Neural cell (in vitro differentiated cells): ENCODE measurements around the gene FGGY. TPM values are rescaled to one million over a fixed set of nuclear protein-coding genes. Genes with fewer than 3 reads are reported as not detected.

ENCODE experiments used
- H2AFZ ChIP-seq: fragments of 200-600, 300-800 bp; sonication (generic), shearing (Covaris generic); 2 replicates; pipeline ENCODE4 v1.6.0; 2014; ENCODE audit warnings: low read depth, mild to moderate bottlenecking, antibody characterized with exemption, low read length, moderate library complexity
- H3F3A ChIP-seq: fragments of 200-600 bp; shearing (Covaris generic); 2 replicates; pipeline ENCODE4 v1.6.1; 2016; ENCODE audit warnings: mild to moderate bottlenecking, moderate library complexity, mixed read lengths, antibody characterized with exemption, low read length; ENCODE audit not compliant: insufficient read depth, poor library complexity, severe bottlenecking
- H3K27ac ChIP-seq: fragments of 200-600, 300-800 bp; sonication (generic), shearing (Covaris generic); 2 replicates; pipeline ENCODE4 v1.5.1; 2014; ENCODE audit warnings: mild to moderate bottlenecking, low read length, moderate library complexity
- H3K27me3 ChIP-seq: fragments of 300-800, 200-600 bp; sonication (generic), shearing (Covaris generic); 2 replicates; pipeline ENCODE4 v1.6.0; 2014; ENCODE audit warnings: mild to moderate bottlenecking, low read depth, low read length, moderate library complexity; ENCODE audit not compliant: insufficient read depth
- H3K36me3 ChIP-seq: fragments of 300-800, 200-600 bp; sonication (generic), shearing (Covaris generic); 2 replicates; pipeline ENCODE4 v1.5.1; 2014; ENCODE audit warnings: mild to moderate bottlenecking, antibody characterized with exemption, low read length, moderate library complexity; ENCODE audit not compliant: insufficient read depth
- H3K4me2 ChIP-seq: fragments of 300-800, 200-600 bp; sonication (generic), shearing (Covaris generic); 2 replicates; pipeline ENCODE4 v1.6.0; 2014; ENCODE audit warnings: mild to moderate bottlenecking, low read length
- H3K4me3 ChIP-seq: fragments of 300-800, 200-600 bp; sonication (generic), shearing (Covaris generic); 2 replicates; pipeline ENCODE4 v1.5.1; 2014; ENCODE audit warnings: mild to moderate bottlenecking, low read length, moderate library complexity
- H3K79me2 ChIP-seq: fragments of 200-600 bp; shearing (Covaris generic); replicated peaks from 2 replicates; pipeline ENCODE4 v1.6.0; 2014; ENCODE audit warnings: mild to moderate bottlenecking, low read length, moderate library complexity; ENCODE audit not compliant: insufficient read depth
- H3K9ac ChIP-seq: fragments of 300-800, 200-600 bp; sonication (generic), shearing (Covaris generic); 2 replicates; pipeline ENCODE4 v1.6.1; 2016; ENCODE audit warnings: mild to moderate bottlenecking, low read length, mixed read lengths
- H3K9me2 ChIP-seq: fragments of 200-600 bp; shearing (Covaris generic); 2 replicates; pipeline ENCODE4 v1.6.1; 2016; ENCODE audit warnings: mild to moderate bottlenecking, low read length, mixed read lengths; ENCODE audit not compliant: insufficient read depth
- H3K9me3 ChIP-seq: fragments of 200-600, 300-800 bp; sonication (generic), shearing (Covaris generic); 2 replicates; pipeline ENCODE4 v1.6.1; 2016; ENCODE audit warnings: mild to moderate bottlenecking, mixed run types, low read length, moderate library complexity, mixed read lengths
- H4K20me1 ChIP-seq: fragments of 200-600 bp; shearing (Covaris generic); 2 replicates; pipeline ENCODE4 v1.6.1; 2016; ENCODE audit warnings: mild to moderate bottlenecking, mixed run types; ENCODE audit not compliant: insufficient read depth
- EP300 ChIP-seq: fragments of 450-650 bp; conservative IDR thresholded peaks from 2 replicates; pipeline ENCODE4 v1.6.1; 2014; ENCODE audit warnings: antibody characterized with exemption, mild to moderate bottlenecking, moderate library complexity; ENCODE audit not compliant: poor library complexity, severe bottlenecking
- EZH2 ChIP-seq: fragments of 200-600, 300-800 bp; shearing (Covaris generic), sonication (generic); IDR thresholded peaks from 2 replicates; pipeline ENCODE4 v1.6.1; 2014; ENCODE audit warnings: antibody characterized with exemption, low read length, borderline replicate concordance, mild to moderate bottlenecking; ENCODE audit not compliant: insufficient read depth, poor library complexity, severe bottlenecking
- MXI1 ChIP-seq: fragments of 450-650 bp; conservative IDR thresholded peaks from 2 replicates; pipeline ENCODE4 v1.6.1; 2014; ENCODE audit warnings: antibody characterized with exemption, mild to moderate bottlenecking; ENCODE audit not compliant: poor library complexity, severe bottlenecking
- POLR2AphosphoS5 ChIP-seq: IDR thresholded peaks from 2 replicates; pipeline ENCODE4 v1.6.1; 2012
- RAD21 ChIP-seq: fragments of 450-650 bp; conservative IDR thresholded peaks from 2 replicates; pipeline ENCODE4 v1.6.1; 2014; ENCODE audit warnings: antibody characterized with exemption, mild to moderate bottlenecking, moderate library complexity
- SMC3 ChIP-seq: fragments of 450-650 bp; conservative IDR thresholded peaks from 2 replicates; pipeline ENCODE4 v1.6.1; 2014; ENCODE audit warnings: antibody characterized with exemption, mild to moderate bottlenecking, moderate library complexity; ENCODE audit not compliant: poor library complexity
- TAF1 ChIP-seq: IDR thresholded peaks from 2 replicates; pipeline ENCODE4 v1.6.1; 2012; ENCODE audit warnings: low read depth
- polyA plus RNA-seq: library from polyadenylated mRNA; depleted of rRNA; stranded (reverse); fragments of >200 nt; gene quantifications from 2 replicates; pipeline ENCODE4 v1.2.3, GENCODE V29; 2014
- TF ChIP-seq, protein P1 (sequence below): fragments of 450-650 bp; IDR thresholded peaks from 2 replicates; pipeline ENCODE4 v1.5.1; 2014; ENCODE audit warnings: antibody characterized with exemption, mild to moderate bottlenecking, moderate library complexity; ENCODE audit not compliant: poor library complexity, severe bottlenecking
- TF ChIP-seq, protein P2 (sequence below): IDR thresholded peaks from 2 replicates; pipeline ENCODE4 v1.6.1; 2012; ENCODE audit warnings: borderline replicate concordance

The FGGY gene
- polyA plus RNA-seq, 1 donor from 2014 or later = 7.4 TPM

DNA sequence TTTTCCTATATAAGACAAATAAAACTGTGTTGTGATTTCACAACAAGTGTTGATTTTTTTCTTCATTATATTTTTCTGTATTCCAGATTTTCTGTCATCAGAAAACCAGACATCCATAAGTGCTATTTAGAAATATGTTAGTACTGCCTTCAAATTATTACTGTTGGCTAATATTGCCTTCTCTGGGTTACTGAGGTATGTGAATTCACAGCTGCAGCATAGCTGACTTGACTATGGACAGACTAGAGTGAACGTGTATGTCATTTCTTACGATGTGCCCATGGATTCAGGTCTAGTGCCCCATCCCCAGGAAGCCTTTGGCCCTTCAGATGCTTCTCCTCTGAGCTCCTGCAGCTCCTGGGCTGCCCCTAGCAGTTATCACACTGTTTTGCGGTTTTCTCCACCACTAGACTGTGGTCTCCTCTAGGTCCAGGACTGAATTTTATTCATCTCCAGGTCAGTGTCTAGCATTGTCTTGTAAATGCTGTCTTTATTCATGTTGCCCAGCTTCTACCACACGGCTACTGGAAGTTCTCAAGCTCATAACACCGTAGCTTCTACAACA lies 118.5 kb downstream of the FGGY start:
- H3K9me2 ChIP-seq = no peaks in the 10 kb centered on the region
- H3K9ac ChIP-seq = no peak overlapping the region
- H3K4me3 ChIP-seq = no peak overlapping the region
- H3F3A ChIP-seq = no peaks in the 10 kb centered on the region
- H3K79me2 ChIP-seq = no peaks in the 10 kb centered on the region
- H2AFZ ChIP-seq = no peak overlapping the region
- no peak overlapping the region for H3K4me2 ChIP-seq
- no peak overlapping the region for H3K27ac ChIP-seq
- TF ChIP-seq, protein P1, sequence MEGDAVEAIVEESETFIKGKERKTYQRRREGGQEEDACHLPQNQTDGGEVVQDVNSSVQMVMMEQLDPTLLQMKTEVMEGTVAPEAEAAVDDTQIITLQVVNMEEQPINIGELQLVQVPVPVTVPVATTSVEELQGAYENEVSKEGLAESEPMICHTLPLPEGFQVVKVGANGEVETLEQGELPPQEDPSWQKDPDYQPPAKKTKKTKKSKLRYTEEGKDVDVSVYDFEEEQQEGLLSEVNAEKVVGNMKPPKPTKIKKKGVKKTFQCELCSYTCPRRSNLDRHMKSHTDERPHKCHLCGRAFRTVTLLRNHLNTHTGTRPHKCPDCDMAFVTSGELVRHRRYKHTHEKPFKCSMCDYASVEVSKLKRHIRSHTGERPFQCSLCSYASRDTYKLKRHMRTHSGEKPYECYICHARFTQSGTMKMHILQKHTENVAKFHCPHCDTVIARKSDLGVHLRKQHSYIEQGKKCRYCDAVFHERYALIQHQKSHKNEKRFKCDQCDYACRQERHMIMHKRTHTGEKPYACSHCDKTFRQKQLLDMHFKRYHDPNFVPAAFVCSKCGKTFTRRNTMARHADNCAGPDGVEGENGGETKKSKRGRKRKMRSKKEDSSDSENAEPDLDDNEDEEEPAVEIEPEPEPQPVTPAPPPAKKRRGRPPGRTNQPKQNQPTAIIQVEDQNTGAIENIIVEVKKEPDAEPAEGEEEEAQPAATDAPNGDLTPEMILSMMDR = no peak
- TF ChIP-seq RAD21 (no peak), POLR2AphosphoS5 (no peak), TAF1 (no peak), EP300 (no peak), SMC3 (no peak), MXI1 (no peak), EZH2 (no peak)
- TF ChIP-seq, protein P2, sequence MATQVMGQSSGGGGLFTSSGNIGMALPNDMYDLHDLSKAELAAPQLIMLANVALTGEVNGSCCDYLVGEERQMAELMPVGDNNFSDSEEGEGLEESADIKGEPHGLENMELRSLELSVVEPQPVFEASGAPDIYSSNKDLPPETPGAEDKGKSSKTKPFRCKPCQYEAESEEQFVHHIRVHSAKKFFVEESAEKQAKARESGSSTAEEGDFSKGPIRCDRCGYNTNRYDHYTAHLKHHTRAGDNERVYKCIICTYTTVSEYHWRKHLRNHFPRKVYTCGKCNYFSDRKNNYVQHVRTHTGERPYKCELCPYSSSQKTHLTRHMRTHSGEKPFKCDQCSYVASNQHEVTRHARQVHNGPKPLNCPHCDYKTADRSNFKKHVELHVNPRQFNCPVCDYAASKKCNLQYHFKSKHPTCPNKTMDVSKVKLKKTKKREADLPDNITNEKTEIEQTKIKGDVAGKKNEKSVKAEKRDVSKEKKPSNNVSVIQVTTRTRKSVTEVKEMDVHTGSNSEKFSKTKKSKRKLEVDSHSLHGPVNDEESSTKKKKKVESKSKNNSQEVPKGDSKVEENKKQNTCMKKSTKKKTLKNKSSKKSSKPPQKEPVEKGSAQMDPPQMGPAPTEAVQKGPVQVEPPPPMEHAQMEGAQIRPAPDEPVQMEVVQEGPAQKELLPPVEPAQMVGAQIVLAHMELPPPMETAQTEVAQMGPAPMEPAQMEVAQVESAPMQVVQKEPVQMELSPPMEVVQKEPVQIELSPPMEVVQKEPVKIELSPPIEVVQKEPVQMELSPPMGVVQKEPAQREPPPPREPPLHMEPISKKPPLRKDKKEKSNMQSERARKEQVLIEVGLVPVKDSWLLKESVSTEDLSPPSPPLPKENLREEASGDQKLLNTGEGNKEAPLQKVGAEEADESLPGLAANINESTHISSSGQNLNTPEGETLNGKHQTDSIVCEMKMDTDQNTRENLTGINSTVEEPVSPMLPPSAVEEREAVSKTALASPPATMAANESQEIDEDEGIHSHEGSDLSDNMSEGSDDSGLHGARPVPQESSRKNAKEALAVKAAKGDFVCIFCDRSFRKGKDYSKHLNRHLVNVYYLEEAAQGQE = no peak
- H3K36me3 ChIP-seq = no peaks in the 10 kb centered on the region
- no peaks in the 10 kb centered on the region for H3K9me3 ChIP-seq
- H4K20me1 ChIP-seq = no peaks in the 10 kb centered on the region
- H3K27me3 ChIP-seq = no peaks in the 10 kb centered on the region

DNA sequence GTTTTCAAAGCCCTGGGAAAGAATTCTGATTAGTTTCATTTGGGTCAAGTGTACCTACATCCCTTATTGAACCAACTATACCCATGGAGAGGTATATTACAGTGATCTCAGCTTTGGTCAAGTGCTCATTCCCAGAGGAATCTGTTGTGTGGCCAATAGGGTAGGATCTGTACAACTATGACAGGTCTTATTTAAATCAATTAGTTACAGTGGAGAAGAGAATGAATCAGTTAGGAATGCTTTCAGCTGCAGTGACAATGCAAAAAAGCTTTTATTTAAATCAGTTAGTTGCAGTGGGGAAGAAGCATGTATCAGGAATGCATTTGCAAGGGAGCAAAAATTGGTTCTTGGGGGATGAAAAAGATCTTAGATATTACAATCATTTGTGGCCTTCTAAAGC lies 119.0 kb downstream of the FGGY start:
- H3K9me2 ChIP-seq = no peaks in the 10 kb centered on the region
- no peaks in the 10 kb centered on the region for H3K36me3 ChIP-seq
- H3K27me3 ChIP-seq = no peaks in the 10 kb centered on the region

More for the DNA sequence above, 119.0 kb downstream of the FGGY start:
- Histone ChIP-seq H3K27ac (no peak overlapping the region), H3K9ac (no peak overlapping the region), H3K79me2 (no peaks in the 10 kb centered on the region), H2AFZ (no peak overlapping the region), H3K4me3 (no peak overlapping the region), H3F3A (no peaks in the 10 kb centered on the region), H4K20me1 (no peaks in the 10 kb centered on the region), H3K4me2 (no peak overlapping the region), H3K9me3 (no peaks in the 10 kb centered on the region)
- TF ChIP-seq SMC3 (no peak), EZH2 (no peak), TAF1 (no peak), MXI1 (no peak), RAD21 (no peak), EP300 (no peak), POLR2AphosphoS5 (no peak)
- TF ChIP-seq, protein P2 = no peak
- TF ChIP-seq, protein P1 = no peak
